Kidney (tissue), 14 donors: ENCODE data around the gene KLB. TPM values are rescaled to one million over a fixed set of nuclear protein-coding genes. Genes with fewer than 3 reads are reported as not detected.

Source experiments
- DNase-seq, 5 donors: peaks; one replicate each; pipeline ENCODE4 v3.0.0-alpha.2; 2013 to 2020
- FAIRE-seq: peaks from 2 replicates; lab custom pipeline; 2012; peaks lifted over from hg19 to GRCh38; lab: Jason Lieb, UNC
- H3K27ac ChIP-seq, 2 donors: one replicate each; pipeline ENCODE4 v1.7.0; 2013; ENCODE audit warnings: low read depth in 2 of 2, low read length in 2 of 2, inconsistent platforms in 1 of 2
- H3K27me3 ChIP-seq: one replicate; pipeline ENCODE4 v1.7.1; 2013; ENCODE audit warnings: low read length, inconsistent platforms; ENCODE audit not compliant: control insufficient read depth, insufficient read depth
- H3K36me3 ChIP-seq, 3 donors: one replicate each; pipeline versions ENCODE4 v1.7.0 to v1.7.1; 2013; ENCODE audit warnings: low read length in 3 of 3, control low read depth in 1 of 3, inconsistent platforms in 1 of 3; ENCODE audit not compliant: insufficient read depth in 3 of 3, control insufficient read depth in 2 of 3
- H3K4me1 ChIP-seq, 3 donors: one replicate each; pipeline versions ENCODE4 v1.7.0 to v1.7.1; 2013; ENCODE audit warnings: low read length in 3 of 3, inconsistent platforms in 1 of 3, low read depth in 1 of 3; ENCODE audit not compliant: control insufficient read depth in 2 of 3, insufficient read depth in 2 of 3
- H3K4me3 ChIP-seq, 3 donors: one replicate each; pipeline versions ENCODE4 v1.7.0 to v1.8.1; 2013; ENCODE audit warnings: low read length in 3 of 3, control low read depth in 1 of 3, inconsistent platforms in 1 of 3
- H3K9ac ChIP-seq, 3 donors: one replicate each; pipeline versions ENCODE4 v1.7.0 to v1.7.1; 2013; ENCODE audit warnings: low read length in 3 of 3, control low read depth in 1 of 3, inconsistent platforms in 1 of 3
- H3K9me3 ChIP-seq, 3 donors: one replicate each; pipeline versions ENCODE4 v1.7.0 to v1.7.1; 2013; ENCODE audit warnings: low read length in 3 of 3, control low read depth in 1 of 3, inconsistent platforms in 1 of 3; ENCODE audit not compliant: control insufficient read depth in 2 of 3, insufficient read depth in 1 of 3
- intact Hi-C: fragments of 100-400 bp; cut with DNase I; formaldehyde crosslinking; loops from one replicate; pipeline ENCODE4 v1.11.1; 2022
- polyA plus RNA-seq: library from polyadenylated mRNA; stranded (reverse); fragments of 350-450 nt; fragmentation: Illumina TruSeq; extraction: RNeasy Lipid Tissue Mini Kit (QIAGEN cat#74804); gene quantifications from one replicate; pipeline ENCODE4 v1.2.3, GENCODE V29; 2014; ENCODE audit warnings: low read depth, low replicate concordance; ENCODE audit not compliant: insufficient read depth
- total RNA-seq: library from RNA; stranded (reverse); fragmentation: NEBNext Ultra II Directional; extraction: Animal tissue kit (Norgen Biotek cat#: 25700); gene quantifications from one replicate; pipeline ENCODE4 v1.2.1, GENCODE V29; 2021
- TF ChIP-seq, protein P1 (sequence below): IDR thresholded peaks from 3 replicates; pipeline ENCODE4 v1.5.1; 2012; ENCODE audit warnings: mild to moderate bottlenecking, moderate library complexity, borderline replicate concordance; ENCODE audit not compliant: insufficient read depth; ENCODE audit errors: extremely low read depth
- donor health status: control.
- donor health status: control.
- donor health status: control.
- donor health status: control.
- donor health status: control.
- donor health status: DM: yes; HTN: yes; CAD: no.
- donor health status: Normal renal cell carcinoma (clear cell type).

KLB gene
- total and polyA plus RNA-seq, 2 donors from 2014 or later: 0.41 TPM; not detected in 1

DNA sequence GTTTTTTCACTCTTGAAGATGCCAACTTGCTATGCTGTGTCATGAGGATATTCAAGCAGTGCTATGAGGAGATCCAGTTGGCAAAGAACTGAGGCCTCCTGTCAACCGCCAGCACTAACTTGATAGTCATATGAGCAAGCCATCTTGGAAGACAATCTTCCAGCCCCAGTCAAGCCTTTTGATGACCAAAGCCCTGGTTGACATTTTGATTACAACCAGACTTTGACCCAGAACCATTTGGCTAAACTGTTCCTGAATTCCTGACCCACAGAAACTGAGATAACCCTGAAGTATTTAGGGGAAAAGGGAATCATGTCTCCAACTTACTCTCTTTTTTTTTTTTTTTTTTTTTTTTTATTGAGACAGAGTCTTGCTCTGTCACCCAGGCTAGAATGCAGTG, 87.6 kb downstream of the KLB start:
- H3K9ac ChIP-seq: no peak overlapping the region
- peaks cover 0 to 3% (median 2%) of the 10 kb centered on the region in 3 donors for H3K36me3 ChIP-seq
- no peak for FAIRE-seq
- no peaks in the 10 kb centered on the region for H3K9me3 ChIP-seq
- no peaks in the 10 kb centered on the region for H3K4me1 ChIP-seq
- H3K4me3 ChIP-seq: no peak overlapping the region
- intact Hi-C loops: no loop called here
- H3K27me3 ChIP-seq: no peaks in the 10 kb centered on the region
- no peak for DNase-seq
- no peak overlapping the region for H3K27ac ChIP-seq
- TF ChIP-seq, protein P1, sequence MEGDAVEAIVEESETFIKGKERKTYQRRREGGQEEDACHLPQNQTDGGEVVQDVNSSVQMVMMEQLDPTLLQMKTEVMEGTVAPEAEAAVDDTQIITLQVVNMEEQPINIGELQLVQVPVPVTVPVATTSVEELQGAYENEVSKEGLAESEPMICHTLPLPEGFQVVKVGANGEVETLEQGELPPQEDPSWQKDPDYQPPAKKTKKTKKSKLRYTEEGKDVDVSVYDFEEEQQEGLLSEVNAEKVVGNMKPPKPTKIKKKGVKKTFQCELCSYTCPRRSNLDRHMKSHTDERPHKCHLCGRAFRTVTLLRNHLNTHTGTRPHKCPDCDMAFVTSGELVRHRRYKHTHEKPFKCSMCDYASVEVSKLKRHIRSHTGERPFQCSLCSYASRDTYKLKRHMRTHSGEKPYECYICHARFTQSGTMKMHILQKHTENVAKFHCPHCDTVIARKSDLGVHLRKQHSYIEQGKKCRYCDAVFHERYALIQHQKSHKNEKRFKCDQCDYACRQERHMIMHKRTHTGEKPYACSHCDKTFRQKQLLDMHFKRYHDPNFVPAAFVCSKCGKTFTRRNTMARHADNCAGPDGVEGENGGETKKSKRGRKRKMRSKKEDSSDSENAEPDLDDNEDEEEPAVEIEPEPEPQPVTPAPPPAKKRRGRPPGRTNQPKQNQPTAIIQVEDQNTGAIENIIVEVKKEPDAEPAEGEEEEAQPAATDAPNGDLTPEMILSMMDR: no peak

DNA sequence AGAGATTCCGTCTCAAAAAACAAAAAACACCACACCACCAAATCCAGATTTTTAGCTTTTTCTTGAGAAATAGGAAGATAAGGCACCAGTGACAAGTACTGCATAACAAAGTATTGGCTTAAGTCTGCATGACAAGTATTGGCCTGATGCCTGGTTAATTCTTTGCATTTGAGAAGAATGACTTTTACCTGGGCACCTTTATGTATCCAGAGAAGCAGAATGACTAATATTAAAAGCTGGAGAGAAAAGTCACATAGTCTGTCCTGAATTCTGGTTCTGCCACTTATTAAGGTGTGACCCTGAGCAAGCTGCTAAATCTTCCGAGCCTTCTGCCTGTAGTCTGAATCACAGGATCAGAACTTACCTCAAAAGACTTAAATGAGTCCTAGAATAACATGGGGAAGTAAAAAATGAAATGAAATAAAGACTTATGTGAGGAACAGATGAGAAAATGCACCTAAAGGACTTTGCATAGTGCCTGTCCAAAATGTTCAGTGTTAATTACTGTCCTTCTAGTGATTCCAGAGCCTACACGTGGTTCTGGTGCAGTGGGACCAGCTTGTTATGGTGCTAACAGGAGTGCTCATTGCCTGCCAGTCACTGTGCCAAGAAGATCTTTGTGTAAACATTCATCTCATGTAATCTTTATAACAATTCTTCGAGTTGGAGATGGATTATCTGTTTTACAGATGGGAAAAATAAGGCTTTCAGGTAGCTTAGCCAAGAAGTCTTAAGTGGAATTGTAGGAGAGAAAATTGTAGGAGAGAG, 88.9 kb downstream of the KLB start:
- Histone ChIP-seq H3K27me3 (no peaks in the 10 kb centered on the region), H3K27ac (no peak overlapping the region), H3K4me1 (no peaks in the 10 kb centered on the region), H3K9ac (no peak overlapping the region), H3K36me3 (peaks cover 0 to 3% (median 2%) of the 10 kb centered on the region in 3 donors), H3K9me3 (no peaks in the 10 kb centered on the region), H3K4me3 (no peak overlapping the region)
- TF ChIP-seq, protein P1: no peak
- intact Hi-C loops: no loop called here
- FAIRE-seq: no peak
- DNase-seq: no peak

DNA sequence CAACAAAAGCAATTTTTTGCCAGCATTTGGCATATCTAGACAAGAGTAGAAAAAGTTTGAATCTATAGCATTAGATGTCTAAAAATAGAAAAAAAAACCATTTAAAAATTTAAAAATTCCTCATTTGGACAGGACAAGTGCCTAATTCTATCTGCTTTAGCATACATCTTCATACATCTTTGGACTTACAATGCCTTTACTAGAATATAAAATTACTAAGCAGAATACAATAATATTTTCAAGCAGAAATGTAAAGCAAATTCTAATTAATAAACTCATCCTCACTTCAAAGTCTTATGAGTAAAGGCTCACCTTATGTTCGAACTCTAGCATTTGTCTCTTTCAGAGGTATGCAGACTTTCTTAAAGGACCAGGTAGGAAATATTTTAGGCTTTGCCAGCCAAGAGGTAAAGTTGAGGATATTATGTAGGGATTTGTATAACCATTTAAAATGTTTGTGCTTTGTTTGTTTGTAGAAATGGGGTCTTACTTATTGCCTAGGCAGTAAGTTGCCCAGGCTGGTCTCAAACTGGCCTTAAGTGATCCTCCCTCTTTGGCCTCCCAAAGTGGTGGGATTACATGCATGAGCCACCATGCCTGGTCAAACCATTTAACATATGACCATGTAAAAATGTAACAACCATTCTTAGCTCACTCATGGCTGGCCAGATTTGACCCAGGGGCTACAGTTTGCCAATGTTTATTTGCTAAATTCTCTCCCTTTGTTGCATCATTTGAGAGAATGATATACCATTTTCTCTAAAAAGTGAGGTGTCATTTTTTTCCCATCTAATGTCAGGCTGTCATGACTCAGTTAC, 91.4 kb downstream of the KLB start:
- no peak overlapping the region for H3K9ac ChIP-seq

More for the DNA sequence above, 91.4 kb downstream of the KLB start:
- TF ChIP-seq, protein P1: no peak
- DNase-seq (no peak), FAIRE-seq (no peak)
- Histone ChIP-seq H3K4me1 (no peaks in the 10 kb centered on the region), H3K4me3 (no peak overlapping the region), H3K36me3 (peaks cover 2 to 12% (median 7%) of the 10 kb centered on the region in 3 donors), H3K9me3 (no peaks in the 10 kb centered on the region), H3K27ac (no peak overlapping the region), H3K27me3 (no peaks in the 10 kb centered on the region)
- intact Hi-C loops: no loop called here
